ENCODE results near the gene DHX40.

DNA sequence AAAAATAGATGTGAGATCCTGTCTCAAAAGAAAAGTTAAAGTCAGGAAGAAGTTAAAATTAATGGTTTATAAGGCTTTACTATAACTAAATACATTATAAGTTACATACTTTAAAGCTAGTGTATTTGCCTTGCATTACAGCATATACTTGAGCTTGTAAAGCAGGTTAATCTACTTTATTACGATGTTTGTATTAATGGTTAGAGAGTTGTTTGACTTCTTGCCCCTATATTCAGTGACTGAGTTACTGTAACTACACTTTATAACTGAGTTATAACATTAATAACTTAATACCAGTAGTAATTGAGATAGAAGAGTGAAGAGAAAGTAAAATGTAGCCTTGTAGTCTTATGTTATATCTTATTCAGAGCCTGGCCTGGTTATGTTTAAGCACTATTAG lies 77.2 kb downstream of the DHX40 start:
- no peak for TF ChIP-seq CTCF (IDR thresholded peaks at IDR 0.05; ENCODE audit: low read depth, low read length)
- TF ChIP-seq POLR2A (IDR thresholded peaks at IDR 0.05; ENCODE audit: extremely low read depth, insufficient read length) = no peak
- no peak for TF ChIP-seq MYC (IDR thresholded peaks at IDR 0.05; ENCODE audit: low read depth, low read length)

All from NB4 (cell line).